ENCODE measurements around the gene KYNU. TPM values are rescaled to one million over a fixed set of nuclear protein-coding genes. Genes with fewer than 3 reads are reported as not detected.
"Not testable (repeated sequence)": the region's sequence is repeated elsewhere in the genome, so short reads cannot be mapped to it uniquely, and the experiment has no call there.

Gene KYNU
- total and polyA plus RNA-seq, 2 experiments from 2014 or later: not detected

DNA sequence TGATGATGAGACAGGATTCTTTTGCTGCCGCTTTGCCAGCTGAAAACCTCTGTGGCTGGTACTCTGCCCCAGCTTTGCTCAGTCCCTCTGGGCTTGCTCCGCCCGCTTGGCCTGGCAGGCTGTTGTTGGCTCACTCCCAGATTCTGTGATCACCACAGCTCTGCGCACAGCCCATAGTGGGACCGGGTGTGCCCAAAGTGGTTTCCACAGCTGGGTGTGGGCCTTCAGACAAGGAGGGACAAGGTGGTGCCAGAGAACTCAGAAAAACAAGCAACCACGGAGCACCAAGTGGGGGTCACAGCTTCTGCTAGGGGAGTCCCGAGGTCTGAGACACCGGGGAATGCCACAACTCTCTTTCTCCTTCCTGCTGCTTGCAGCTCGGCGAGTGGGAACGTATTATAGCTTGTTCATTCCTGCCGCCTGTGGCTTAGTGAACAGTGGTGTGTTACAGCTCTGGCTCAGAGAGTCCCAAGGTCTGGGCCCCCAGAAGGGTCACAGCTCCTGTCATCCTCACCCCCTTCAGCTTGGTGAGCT lies 9.2 kb upstream of the KYNU start:
- in situ Hi-C loops (cut with MboI): no loop called here

DNA sequence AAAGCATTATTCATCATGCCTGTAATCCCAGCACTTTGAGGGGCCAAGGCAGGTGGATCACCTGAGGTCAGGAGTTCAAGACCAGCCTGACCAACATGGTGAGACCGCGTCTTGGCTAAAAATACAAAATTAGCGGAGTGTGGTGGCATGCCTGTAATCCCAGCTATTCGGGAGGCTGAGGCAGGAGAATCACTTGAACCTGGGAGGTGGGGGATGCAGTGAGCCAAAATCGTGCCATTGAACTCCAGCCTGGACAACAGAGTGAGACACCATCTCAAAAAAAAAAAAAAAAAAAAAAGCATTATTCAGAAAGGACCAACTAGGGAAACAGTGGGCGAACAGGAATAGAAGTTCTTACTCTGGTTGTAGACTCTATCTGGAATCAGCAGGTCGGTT lies 8.4 kb upstream of the KYNU start:
- DNase-seq; in situ Hi-C loops (cut with MboI); H3K27ac ChIP-seq; H3K4me2 ChIP-seq (ENCODE audit: unreplicated experiment); H2AFZ ChIP-seq; H3K9me2 ChIP-seq (ENCODE audit: insufficient read depth); H3K36me3 ChIP-seq (ENCODE audit: low read depth); H4K20me1 ChIP-seq (ENCODE audit: insufficient read depth); H3K9ac ChIP-seq; H3K27me3 ChIP-seq (replicated peaks; ENCODE audit: insufficient read depth); H3K9me3 ChIP-seq (ENCODE audit: low read depth); H3K4me3 ChIP-seq; H3K79me2 ChIP-seq (ENCODE audit: insufficient read depth): not testable (repeated sequence)
- WGBS, 2 experiments (ENCODE audit: low coverage in 1 of 2, low lambda C conversion rate in 2 of 2, missing lambda C conversion rate in 2 of 2): 88 to 93% methylated on average over 7 of the region's 7 CpGs
- H3K4me1 ChIP-seq (ENCODE audit: insufficient read depth): peaks cover 24% of the 10 kb centered on the region
- peaks cover 12% of the 10 kb centered on the region for H3F3A ChIP-seq (ENCODE audit: insufficient read depth)

More for the DNA sequence above, 9.2 kb upstream of the KYNU start:
- WGBS, 2 experiments (ENCODE audit: low coverage in 1 of 2, low lambda C conversion rate in 2 of 2, missing lambda C conversion rate in 2 of 2): 43 to 46% methylated on average over 12 of the region's 12 CpGs
- Histone ChIP-seq H3K4me3 (peak overlapping the region; percentile 13; the same call in 1 of the 2 replicates), H4K20me1 (ENCODE audit: insufficient read depth) (no peaks in the 10 kb centered on the region), H3K79me2 (ENCODE audit: insufficient read depth) (no peaks in the 10 kb centered on the region), H2AFZ (peak overlapping the region; percentile 64), H3K4me2 (ENCODE audit: unreplicated experiment) (no peak overlapping the region), H3K9me3 (ENCODE audit: low read depth) (no peaks in the 10 kb centered on the region), H3K9ac (peak overlapping the region; percentile 21; the same call in 1 of the 2 replicates), H3K27me3 (replicated peaks; ENCODE audit: insufficient read depth) (no peaks in the 10 kb centered on the region), H3K36me3 (ENCODE audit: low read depth) (no peaks in the 10 kb centered on the region), H3K27ac (peak overlapping the region; percentile 46), H3K4me1 (ENCODE audit: insufficient read depth) (peaks cover 18% of the 10 kb centered on the region), H3K9me2 (ENCODE audit: insufficient read depth) (no peaks in the 10 kb centered on the region), H3F3A (ENCODE audit: insufficient read depth) (0 out of 2 replicates have a peak, but pooled peaks cover 4% of the 10 kb centered on the region)
- DNase-seq: peak; percentile 75
- TF ChIP-seq EZH2phosphoT487 (IDR thresholded peaks at IDR 0.05; ENCODE audit: insufficient read depth, low read depth) (no peak), EZH2 (IDR thresholded peaks at IDR 0.05; ENCODE audit: insufficient read depth, poor library complexity, severe bottlenecking) (no peak)

- peaks cover 16% of the 10 kb centered on the region for H3F3A ChIP-seq (ENCODE audit: insufficient read depth)
- H3K4me3 ChIP-seq: no peak overlapping the region
- no peaks in the 10 kb centered on the region for H3K9me3 ChIP-seq (ENCODE audit: low read depth)
- H3K27ac ChIP-seq: no peak overlapping the region
- H3K4me1 ChIP-seq (ENCODE audit: insufficient read depth): peaks cover 30% of the 10 kb centered on the region
- H4K20me1 ChIP-seq (ENCODE audit: insufficient read depth): no peaks in the 10 kb centered on the region
- H3K4me2 ChIP-seq (ENCODE audit: unreplicated experiment): no peak overlapping the region
- 87 to 89% methylated on average over 5 of the region's 5 CpGs for WGBS, 2 experiments (ENCODE audit: low coverage in 1 of 2, low lambda C conversion rate in 2 of 2, missing lambda C conversion rate in 2 of 2)
- H3K9ac ChIP-seq: no peak overlapping the region
- no peak for DNase-seq
- in situ Hi-C loops (cut with MboI): no loop called here
- no peak overlapping the region for H2AFZ ChIP-seq
- H3K9me2 ChIP-seq (ENCODE audit: insufficient read depth): no peaks in the 10 kb centered on the region
- no peaks in the 10 kb centered on the region for H3K79me2 ChIP-seq (ENCODE audit: insufficient read depth)
- H3K27me3 ChIP-seq (replicated peaks; ENCODE audit: insufficient read depth): no peaks in the 10 kb centered on the region
- no peaks in the 10 kb centered on the region for H3K36me3 ChIP-seq (ENCODE audit: low read depth)
- no peak for TF ChIP-seq EZH2phosphoT487 (IDR thresholded peaks at IDR 0.05; ENCODE audit: insufficient read depth, low read depth)
- TF ChIP-seq EZH2 (IDR thresholded peaks at IDR 0.05; ENCODE audit: insufficient read depth, poor library complexity, severe bottlenecking): no peak
Observed at GRCh38 chr2:142869461-142870106, 7.9 kb upstream of the KYNU start.

DNA sequence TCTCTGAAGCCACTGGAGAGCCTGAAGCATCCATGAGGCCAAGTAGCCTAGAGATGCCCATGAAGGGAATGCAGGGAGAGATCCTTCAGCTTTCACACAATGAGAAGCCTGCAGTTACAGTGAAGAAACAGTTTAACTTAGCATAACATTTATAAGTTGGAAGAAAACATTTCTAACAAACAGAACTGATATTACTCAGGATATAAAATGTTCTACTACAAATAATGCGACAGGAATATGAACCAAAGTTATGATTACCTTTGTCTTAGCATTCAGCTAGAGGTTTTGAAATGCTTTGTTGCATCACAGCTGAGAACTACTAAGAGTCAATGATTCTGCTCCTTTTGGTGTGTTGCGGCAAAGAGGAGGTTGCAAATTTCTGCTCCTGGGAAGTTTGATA lies 6.9 kb upstream of the KYNU start:
- Histone ChIP-seq H3K4me3 (no peak overlapping the region), H3K36me3 (ENCODE audit: low read depth) (no peaks in the 10 kb centered on the region), H3K27ac (no peak overlapping the region), H4K20me1 (ENCODE audit: insufficient read depth) (no peaks in the 10 kb centered on the region), H3K4me1 (ENCODE audit: insufficient read depth) (peaks cover 39% of the 10 kb centered on the region), H3K9ac (no peak overlapping the region), H3F3A (ENCODE audit: insufficient read depth) (peaks cover 23% of the 10 kb centered on the region), H3K79me2 (ENCODE audit: insufficient read depth) (no peaks in the 10 kb centered on the region), H3K27me3 (replicated peaks; ENCODE audit: insufficient read depth) (no peaks in the 10 kb centered on the region), H3K9me3 (ENCODE audit: low read depth) (no peaks in the 10 kb centered on the region), H2AFZ (no peak overlapping the region), H3K4me2 (ENCODE audit: unreplicated experiment) (no peak overlapping the region), H3K9me2 (ENCODE audit: insufficient read depth) (no peaks in the 10 kb centered on the region)
- in situ Hi-C loops (cut with MboI): no loop called here
- no peak for TF ChIP-seq EZH2 (IDR thresholded peaks at IDR 0.05; ENCODE audit: insufficient read depth, poor library complexity, severe bottlenecking)
- no peak for TF ChIP-seq EZH2phosphoT487 (IDR thresholded peaks at IDR 0.05; ENCODE audit: insufficient read depth, low read depth)
- DNase-seq: peak; percentile 3
- WGBS, 2 experiments (ENCODE audit: low coverage in 1 of 2, low lambda C conversion rate in 2 of 2, missing lambda C conversion rate in 2 of 2): 98 to 100% methylated on average over 2 of the region's 2 CpGs
